Measurements from ENCODE around the gene B4GAT1.
"Not testable (repeated sequence)": the region's sequence is repeated elsewhere in the genome, so short reads cannot be mapped to it uniquely, and the experiment has no call there.

B4GAT1 gene

GRCh38 chr11:66365166-66365565 is 17.7 kb upstream of the B4GAT1 start:
- DNase-seq, result no peak
- in situ Hi-C loops (cut with HindIII; ENCODE audit: low pct_ligation_motif_present, low pct_unique_long_range_greater_than_20kb, low sequenced_read_pairs), result no loop called here

- peak; percentile 45 for DNase-seq
- in situ Hi-C loops (cut with HindIII; ENCODE audit: low pct_ligation_motif_present, low pct_unique_long_range_greater_than_20kb, low sequenced_read_pairs), result no loop called here
Observed at GRCh38 chr11:66363805-66364535, 16.5 kb upstream of the B4GAT1 start.

GRCh38 chr11:66363187-66363601 is 15.8 kb upstream of the B4GAT1 start:
- in situ Hi-C loops (cut with HindIII; ENCODE audit: low pct_ligation_motif_present, low pct_unique_long_range_greater_than_20kb, low sequenced_read_pairs), result no loop called here
- DNase-seq, result no peak

GRCh38 chr11:66362481-66363147 is 15.2 kb upstream of the B4GAT1 start:
- in situ Hi-C loops (cut with HindIII; ENCODE audit: low pct_ligation_motif_present, low pct_unique_long_range_greater_than_20kb, low sequenced_read_pairs), result no loop called here
- DNase-seq, result no peak

- in situ Hi-C loops (cut with HindIII; ENCODE audit: low pct_ligation_motif_present, low pct_unique_long_range_greater_than_20kb, low sequenced_read_pairs), result no loop called here
- DNase-seq, result no peak
Observed at GRCh38 chr11:66361502-66361941, 14.1 kb upstream of the B4GAT1 start.

GRCh38 chr11:66360406-66361073 is 13.1 kb upstream of the B4GAT1 start:
- DNase-seq, result no peak
- in situ Hi-C loops (cut with HindIII; ENCODE audit: low pct_ligation_motif_present, low pct_unique_long_range_greater_than_20kb, low sequenced_read_pairs), result no loop called here

GRCh38 chr11:66359662-66360087 is 12.2 kb upstream of the B4GAT1 start:
- in situ Hi-C loops (cut with HindIII; ENCODE audit: low pct_ligation_motif_present, low pct_unique_long_range_greater_than_20kb, low sequenced_read_pairs), result no loop called here
- no peak for DNase-seq

- DNase-seq; in situ Hi-C loops (cut with HindIII; ENCODE audit: low pct_ligation_motif_present, low pct_unique_long_range_greater_than_20kb, low sequenced_read_pairs): not testable (repeated sequence)
Observed at GRCh38 chr11:66350560-66351235, 3.3 kb upstream of the B4GAT1 start.

- DNase-seq, result no peak
Observed at GRCh38 chr11:66349084-66349386, 1.6 kb upstream of the B4GAT1 start.

GRCh38 chr11:66346476-66347424 is 679 bp downstream of the B4GAT1 start:
- in situ Hi-C loops (cut with HindIII; ENCODE audit: low pct_ligation_motif_present, low pct_unique_long_range_greater_than_20kb, low sequenced_read_pairs), result no loop called here
- DNase-seq, result no peak

More at GRCh38 chr11:66349084-66349386, 1.6 kb upstream of the B4GAT1 start:
- in situ Hi-C loops (cut with HindIII; ENCODE audit: low pct_ligation_motif_present, low pct_unique_long_range_greater_than_20kb, low sequenced_read_pairs), result no loop called here

GRCh38 chr11:66345316-66345649 is 2.1 kb downstream of the B4GAT1 start:
- DNase-seq, result no peak
- in situ Hi-C loops (cut with HindIII; ENCODE audit: low pct_ligation_motif_present, low pct_unique_long_range_greater_than_20kb, low sequenced_read_pairs), result no loop called here

- in situ Hi-C loops (cut with HindIII; ENCODE audit: low pct_ligation_motif_present, low pct_unique_long_range_greater_than_20kb, low sequenced_read_pairs), result no loop called here
- DNase-seq, result peak; percentile 95
Observed at GRCh38 chr11:66344550-66345315, 2.7 kb downstream of the B4GAT1 start, which contains the start of gene BRMS1. TSS of gene BRMS1 (minus strand) at chr11:66345104. CDS start at chr11:66342234, 2,870 bp downstream.

GRCh38 chr11:66343176-66343575 is 4.3 kb downstream of the B4GAT1 start:
- no peak for DNase-seq
- in situ Hi-C loops (cut with HindIII; ENCODE audit: low pct_ligation_motif_present, low pct_unique_long_range_greater_than_20kb, low sequenced_read_pairs), result no loop called here

GRCh38 chr11:66341502-66342126 is 5.8 kb downstream of the B4GAT1 start:
- in situ Hi-C loops (cut with HindIII; ENCODE audit: low pct_ligation_motif_present, low pct_unique_long_range_greater_than_20kb, low sequenced_read_pairs), result no loop called here
- DNase-seq, result no peak

GRCh38 chr11:66340596-66341501 is 6.6 kb downstream of the B4GAT1 start:
- DNase-seq, result no peak

More at GRCh38 chr11:66340596-66341501, 6.6 kb downstream of the B4GAT1 start:
- in situ Hi-C loops (cut with HindIII; ENCODE audit: low pct_ligation_motif_present, low pct_unique_long_range_greater_than_20kb, low sequenced_read_pairs), result no loop called here
